Muscle of leg (tissue), 11 donors: Measurements from ENCODE around the gene GRID2. TPM values are rescaled to one million over a fixed set of nuclear protein-coding genes. Genes with fewer than 3 reads are reported as not detected.

Experiments used
- DNase-seq: peaks from one replicate; pipeline ENCODE4 v3.0.0; 2013
- H3K27ac ChIP-seq: one replicate; pipeline ENCODE4 v1.5.1; 2013; ENCODE audit warnings: mild to moderate bottlenecking, low read length, control low read depth
- H3K27me3 ChIP-seq: one replicate; pipeline ENCODE4 v1.6.1; 2013; ENCODE audit warnings: low read length; ENCODE audit not compliant: control insufficient read depth, insufficient read depth
- H3K36me3 ChIP-seq: one replicate; pipeline ENCODE4 v1.6.1; 2013; ENCODE audit warnings: low read length; ENCODE audit not compliant: control insufficient read depth, insufficient read depth
- H3K4me1 ChIP-seq: one replicate; pipeline ENCODE4 v1.6.1; 2013; ENCODE audit warnings: low read length; ENCODE audit not compliant: control insufficient read depth, insufficient read depth
- H3K4me3 ChIP-seq: one replicate; pipeline ENCODE4 v1.5.1; 2013; ENCODE audit warnings: low read length, control low read depth
- H3K9me3 ChIP-seq: replicated peaks from 2 replicates; pipeline ENCODE4 v1.6.1; 2013; ENCODE audit warnings: low read depth, low read length; ENCODE audit not compliant: control insufficient read depth
- WGBS: methylation state at CpG from one replicate; pipeline ENCODE4 v1.1.5; 2013; ENCODE audit warnings: missing lambda C conversion rate; ENCODE audit not compliant: insufficient coverage; 5-methylcytosine and 5-hydroxymethylcytosine counted together
- polyA plus RNA-seq, 8 donors: library from polyadenylated mRNA; unstranded; fragments of 120-200 nt; gene quantifications; one replicate each; pipeline versions ENCODE4 v1.2.1 to v1.2.3, GENCODE V29; 2013; ENCODE audit warnings: inconsistent platforms in 1 of 8, low replicate concordance in 1 of 8; ENCODE audit not compliant: insufficient read length in 8 of 8, insufficient read depth in 1 of 8
- total RNA-seq: library from RNA; stranded (reverse); fragments of 120-200 nt; gene quantifications from one replicate; pipeline ENCODE4 v1.2.4, GENCODE V29; 2013

GRID2 gene
- total and polyA plus RNA-seq, 9 donors = 0.29 to 1.4 (median 0.60) TPM

- H3K4me1 ChIP-seq = no peaks in the 10 kb centered on the region
- DNase-seq = no peak
- no peak overlapping the region for H3K4me3 ChIP-seq
- H3K36me3 ChIP-seq = no peaks in the 10 kb centered on the region
- H3K27ac ChIP-seq = no peak overlapping the region
- no CpG with 5 or more reads among the region's 1 CpG for WGBS
- H3K27me3 ChIP-seq = no peaks in the 10 kb centered on the region
- peaks cover 4% of the 10 kb centered on the region for H3K9me3 ChIP-seq
Observed at GRCh38 chr4:92580816-92581215, 277.1 kb downstream of the GRID2 start.

- Histone ChIP-seq H3K27ac (no peak overlapping the region), H3K4me1 (no peaks in the 10 kb centered on the region), H3K9me3 (no peaks in the 10 kb centered on the region), H3K27me3 (no peaks in the 10 kb centered on the region), H3K4me3 (no peak overlapping the region), H3K36me3 (no peaks in the 10 kb centered on the region)
- no peak for DNase-seq
- WGBS = 100% methylated on average over 2 of the region's 2 CpGs
Observed at GRCh38 chr4:92599044-92599443, 295.3 kb downstream of the GRID2 start.

- Histone ChIP-seq H3K27me3 (no peaks in the 10 kb centered on the region), H3K4me3 (no peak overlapping the region), H3K9me3 (no peaks in the 10 kb centered on the region), H3K4me1 (no peaks in the 10 kb centered on the region), H3K36me3 (no peaks in the 10 kb centered on the region), H3K27ac (no peak overlapping the region)
- WGBS = 83% methylated on average over 5 of the region's 6 CpGs
- DNase-seq = no peak
Observed at GRCh38 chr4:92600638-92601037, 296.9 kb downstream of the GRID2 start.

GRCh38 chr4:92606227-92606626, 302.5 kb downstream of the GRID2 start:
- 80% methylated on average over 1 of the region's 2 CpGs for WGBS

GRCh38 chr4:92615049-92615448, 311.3 kb downstream of the GRID2 start:
- H3K4me1 ChIP-seq = no peaks in the 10 kb centered on the region
- no peaks in the 10 kb centered on the region for H3K9me3 ChIP-seq
- H3K4me3 ChIP-seq = no peak overlapping the region
- no peaks in the 10 kb centered on the region for H3K27me3 ChIP-seq
- DNase-seq = no peak
- no peaks in the 10 kb centered on the region for H3K36me3 ChIP-seq
- no peak overlapping the region for H3K27ac ChIP-seq
- WGBS = no CpG with 5 or more reads among the region's 1 CpG

More at GRCh38 chr4:92606227-92606626, 302.5 kb downstream of the GRID2 start:
- no peak for DNase-seq
- no peaks in the 10 kb centered on the region for H3K27me3 ChIP-seq
- no peaks in the 10 kb centered on the region for H3K9me3 ChIP-seq
- H3K4me1 ChIP-seq = no peaks in the 10 kb centered on the region
- no peak overlapping the region for H3K27ac ChIP-seq
- no peak overlapping the region for H3K4me3 ChIP-seq
- H3K36me3 ChIP-seq = no peaks in the 10 kb centered on the region

- Histone ChIP-seq H3K36me3 (no peaks in the 10 kb centered on the region), H3K9me3 (no peaks in the 10 kb centered on the region), H3K4me1 (no peaks in the 10 kb centered on the region), H3K27me3 (no peaks in the 10 kb centered on the region), H3K27ac (no peak overlapping the region), H3K4me3 (no peak overlapping the region)
- 80% methylated on average over 1 of the region's 2 CpGs for WGBS
- DNase-seq = no peak
Observed at GRCh38 chr4:92618968-92619367, 315.2 kb downstream of the GRID2 start.

- H3K27me3 ChIP-seq = no peaks in the 10 kb centered on the region
- no peak for DNase-seq
- no peaks in the 10 kb centered on the region for H3K9me3 ChIP-seq
- no CpG with 5 or more reads among the region's 2 CpGs for WGBS
- no peaks in the 10 kb centered on the region for H3K36me3 ChIP-seq
- no peak overlapping the region for H3K4me3 ChIP-seq
- H3K27ac ChIP-seq = no peak overlapping the region
- H3K4me1 ChIP-seq = no peaks in the 10 kb centered on the region
Observed at GRCh38 chr4:92629302-92629701, 325.5 kb downstream of the GRID2 start.

- Histone ChIP-seq H3K36me3 (no peaks in the 10 kb centered on the region), H3K4me3 (no peak overlapping the region), H3K27me3 (no peaks in the 10 kb centered on the region), H3K9me3 (no peaks in the 10 kb centered on the region), H3K27ac (no peak overlapping the region), H3K4me1 (no peaks in the 10 kb centered on the region)
- peak; percentile 5 for DNase-seq
- WGBS = no CpG with 5 or more reads among the region's 3 CpGs
Observed at GRCh38 chr4:92634882-92635281, 331.1 kb downstream of the GRID2 start.

- H3K4me3 ChIP-seq = no peak overlapping the region
- H3K4me1 ChIP-seq = no peaks in the 10 kb centered on the region
- no peaks in the 10 kb centered on the region for H3K27me3 ChIP-seq
- no peaks in the 10 kb centered on the region for H3K36me3 ChIP-seq
- no peak overlapping the region for H3K27ac ChIP-seq
- peak; percentile 2 for DNase-seq
- H3K9me3 ChIP-seq = no peaks in the 10 kb centered on the region
- WGBS = no CpG with 5 or more reads among the region's 6 CpGs
Observed at GRCh38 chr4:92636038-92636806, 332.5 kb downstream of the GRID2 start.

- H3K27me3 ChIP-seq = no peaks in the 10 kb centered on the region
- H3K36me3 ChIP-seq = no peaks in the 10 kb centered on the region
- H3K9me3 ChIP-seq = no peaks in the 10 kb centered on the region
- no peaks in the 10 kb centered on the region for H3K4me1 ChIP-seq
- DNase-seq = no peak
- no peak overlapping the region for H3K27ac ChIP-seq
- no CpG with 5 or more reads among the region's 3 CpGs for WGBS
- no peak overlapping the region for H3K4me3 ChIP-seq
Observed at GRCh38 chr4:92641409-92641808, 337.6 kb downstream of the GRID2 start.

GRCh38 chr4:92646826-92647225, 343.1 kb downstream of the GRID2 start:
- Histone ChIP-seq H3K36me3 (no peaks in the 10 kb centered on the region), H3K4me3 (no peak overlapping the region), H3K27ac (no peak overlapping the region), H3K4me1 (no peaks in the 10 kb centered on the region), H3K27me3 (no peaks in the 10 kb centered on the region), H3K9me3 (no peaks in the 10 kb centered on the region)
- no CpG with 5 or more reads among the region's 2 CpGs for WGBS
- no peak for DNase-seq
